Hematopoietic multipotent progenitor cell treated with erythropoietin and hydrocortisone succinate and interleukin-3 and kit ligand, for 8 days (in vitro differentiated cells): ENCODE results near the gene OR51B2.

ENCODE experiments used
- DNase-seq: peaks from one replicate; pipeline ENCODE4 v3.0.0-alpha.2; 2015

OR51B2 gene

GRCh38 chr11:5280582-5281102 is 43.5 kb downstream of the OR51B2 start:
- peak; percentile 100 for DNase-seq

- DNase-seq = no peak
Observed at GRCh38 chr11:5279471-5280090, 44.5 kb downstream of the OR51B2 start.

DNA sequence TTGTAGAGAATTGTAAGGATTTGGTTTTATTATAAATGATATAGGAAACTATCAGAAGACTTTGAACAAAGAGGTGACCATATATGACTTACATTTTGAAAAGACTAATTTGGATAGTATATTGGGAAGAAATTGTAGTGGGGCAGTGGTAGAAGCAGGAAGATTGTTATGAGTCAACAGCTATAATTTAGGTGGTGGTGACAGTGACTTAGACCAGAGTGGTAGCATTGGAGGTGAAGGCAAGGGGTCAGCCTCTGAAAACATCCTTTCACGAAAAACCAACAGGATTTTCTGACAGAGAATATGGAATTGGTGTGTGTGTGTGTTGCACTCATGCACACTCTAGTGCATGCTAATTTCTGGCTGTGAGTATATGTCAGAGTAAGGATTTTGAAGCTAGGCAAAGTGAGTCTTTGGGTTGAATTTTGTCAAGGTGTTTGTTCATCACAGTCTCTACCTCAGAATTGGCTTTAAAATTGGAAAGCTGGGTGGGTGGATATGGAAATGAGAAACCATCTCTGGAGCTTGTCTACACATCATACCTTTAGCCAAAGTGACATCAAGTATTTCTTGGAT is 46.2 kb downstream of the OR51B2 start:
- DNase-seq = peak; percentile 18

GRCh38 chr11:5276697-5277096 is 47.4 kb downstream of the OR51B2 start:
- DNase-seq = peak; percentile 24

DNA sequence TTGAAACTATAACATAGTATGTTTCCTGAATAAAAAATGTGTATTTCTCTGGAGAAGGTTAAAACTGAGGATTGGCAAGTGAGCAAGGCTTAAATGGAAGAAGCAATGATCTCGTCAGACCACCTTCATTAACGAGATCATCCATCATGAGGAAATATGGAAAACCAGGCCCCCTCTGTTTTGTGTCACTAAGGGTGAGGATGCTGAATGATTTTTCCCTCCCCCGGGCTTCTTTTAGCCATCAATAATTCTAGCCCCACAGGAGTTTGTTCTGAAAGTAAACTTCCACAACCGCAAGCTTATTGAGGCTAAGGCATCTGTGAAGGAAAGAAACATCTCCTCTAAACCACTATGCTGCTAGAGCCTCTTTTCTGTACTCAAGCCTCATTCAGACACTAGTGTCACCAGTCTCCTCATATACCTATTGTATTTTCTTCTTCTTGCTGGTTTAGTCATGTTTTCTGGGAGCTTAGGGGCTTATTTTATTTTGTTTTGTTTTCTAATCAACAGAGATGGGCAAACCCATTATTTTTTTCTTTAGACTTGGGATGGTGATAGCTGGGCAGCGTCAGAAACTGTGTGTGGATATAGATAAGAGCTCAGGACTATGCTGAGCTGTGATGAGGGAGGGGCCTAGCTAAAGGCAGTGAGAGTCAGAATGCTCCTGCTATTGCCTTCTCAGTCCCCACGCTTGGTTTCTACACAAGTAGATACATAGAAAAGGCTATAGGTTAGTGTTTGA is 48.6 kb downstream of the OR51B2 start:
- peak; percentile 99 for DNase-seq

DNA sequence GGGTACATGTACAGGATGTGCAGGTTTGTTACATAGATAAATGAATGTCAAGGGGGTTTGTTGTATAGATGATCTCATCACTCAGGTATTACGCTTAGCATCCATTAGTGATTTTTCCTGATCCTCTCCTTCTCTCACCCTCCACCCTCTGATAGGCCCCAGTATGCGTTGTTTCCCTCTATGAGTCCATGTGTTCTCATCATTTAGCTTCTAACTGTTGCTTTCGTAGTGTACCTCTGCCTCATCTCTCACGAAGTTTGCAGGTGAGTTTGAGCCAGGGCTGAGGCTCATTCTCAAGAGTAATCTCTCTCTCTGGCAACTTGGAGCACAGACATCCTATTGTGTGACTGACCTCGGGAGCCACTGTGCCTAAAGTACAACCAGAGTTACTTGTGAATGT is 49.7 kb downstream of the OR51B2 start:
- peak; percentile 4 for DNase-seq
